ENCODE data around the gene ZNF444.

- no peak for TF ChIP-seq POLR2A (IDR thresholded peaks at IDR 0.05)
- TF ChIP-seq CTCF (IDR thresholded peaks at IDR 0.05 in 8 of 11, conservative IDR thresholded peaks at IDR 0.05 in 3 of 11), result no peak
- no peak for TF ChIP-seq POLR2AphosphoS5 (IDR thresholded peaks at IDR 0.05)
These were observed 22.0 kb downstream of the ZNF444 start for GRCh38 chr19:56163097-56163496.
